CD4-positive, alpha-beta T cell treated with Interleukin-2 at 100 ng/mL for 4 hours (primary cell): ENCODE data around the gene SRRD.
"Not testable (repeated sequence)": the region's sequence is repeated elsewhere in the genome, so short reads cannot be mapped to it uniquely, and the experiment has no call there.

Experiments used
- DNase-seq: peaks from one replicate; pipeline ENCODE4 v3.0.0-alpha.2; 2020; ENCODE audit warnings: low spot score

The SRRD gene

DNA sequence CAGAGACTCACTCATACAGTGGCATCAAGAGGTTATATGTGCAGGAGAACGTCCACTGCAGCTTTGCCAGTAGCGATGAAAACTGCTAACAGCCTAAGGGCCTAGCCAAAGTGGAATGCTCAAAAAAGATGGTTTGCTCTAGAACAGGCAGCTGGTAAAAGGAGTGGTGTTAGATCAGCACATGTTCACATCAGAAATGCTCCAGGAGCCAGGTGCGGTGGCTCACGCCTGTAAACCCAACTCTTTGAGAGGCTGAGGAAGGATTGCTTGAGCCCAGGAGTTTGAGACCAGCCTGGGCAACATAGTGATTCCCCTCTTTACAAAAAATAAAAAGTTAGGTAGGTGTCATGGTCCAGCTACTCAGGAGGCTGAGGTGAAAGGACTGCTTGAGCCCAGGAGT is 38.9 kb downstream of the SRRD start:
- DNase-seq: no peak

DNA sequence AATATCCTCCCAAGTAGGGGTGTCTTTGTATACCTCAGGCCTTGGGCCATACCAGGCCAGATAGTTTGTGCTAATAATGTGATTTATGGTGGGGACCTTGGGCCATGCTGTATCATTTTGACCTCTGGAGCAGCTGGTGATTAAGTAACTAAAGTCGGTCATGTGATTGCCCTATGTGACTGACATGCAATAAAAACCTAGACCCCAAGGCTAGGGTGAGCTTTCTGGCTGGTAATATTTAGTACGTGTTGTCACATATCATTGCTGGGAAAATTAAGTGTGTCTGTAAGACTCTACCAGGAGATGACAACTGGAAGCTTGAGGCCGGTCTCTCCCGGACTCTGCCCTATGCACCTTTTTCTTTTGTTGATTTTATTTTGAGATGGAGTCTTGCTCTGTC is 41.2 kb downstream of the SRRD start:
- no peak for DNase-seq

DNA sequence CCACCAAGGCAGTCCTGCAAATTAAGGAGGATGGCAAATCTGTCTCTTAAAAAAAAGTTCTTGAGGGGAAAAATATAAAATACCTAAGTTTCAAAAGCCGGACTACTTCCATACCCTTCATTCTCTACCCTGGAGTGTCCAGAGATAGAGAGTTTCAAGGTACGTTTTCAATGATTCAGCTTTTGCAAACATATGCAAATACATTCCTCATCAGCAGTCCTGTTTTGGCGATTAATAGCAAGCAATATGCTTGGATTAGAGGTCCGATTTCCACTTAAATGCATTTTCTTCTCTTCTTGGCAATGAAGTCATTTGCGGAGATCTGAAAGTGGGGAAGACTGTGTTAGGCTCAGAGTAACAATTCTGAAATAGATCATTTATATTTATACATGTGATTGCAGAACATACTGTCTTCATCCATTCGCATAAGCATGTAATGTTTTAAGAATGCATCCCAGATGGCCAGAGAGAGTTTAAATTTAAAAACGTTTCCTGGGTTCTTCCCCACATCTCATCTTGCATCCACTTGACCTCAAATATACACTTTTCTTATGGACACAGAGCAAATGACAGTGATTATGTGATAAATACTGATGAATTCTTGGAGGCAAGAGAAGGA is 42.4 kb downstream of the SRRD start:
- no peak for DNase-seq

DNA sequence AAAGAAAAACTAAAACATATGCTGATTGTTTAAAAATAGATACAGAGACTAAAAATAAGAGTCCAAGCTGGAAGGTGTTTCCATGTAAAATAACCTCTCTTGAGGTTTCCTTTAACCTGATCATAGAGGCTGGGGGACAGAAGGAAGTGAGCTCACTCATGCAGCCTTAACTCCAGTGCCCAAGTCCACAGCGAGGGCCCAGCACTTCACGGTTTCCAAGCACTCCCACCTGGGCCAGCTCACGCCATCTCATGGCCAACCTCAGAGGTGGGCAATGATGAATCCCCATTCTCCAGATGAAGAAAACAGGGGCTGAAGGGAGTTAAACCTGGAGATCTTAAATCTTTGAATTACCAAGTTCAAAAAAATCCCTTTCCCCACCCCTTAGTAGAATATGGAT is 43.5 kb downstream of the SRRD start:
- DNase-seq: no peak

DNA sequence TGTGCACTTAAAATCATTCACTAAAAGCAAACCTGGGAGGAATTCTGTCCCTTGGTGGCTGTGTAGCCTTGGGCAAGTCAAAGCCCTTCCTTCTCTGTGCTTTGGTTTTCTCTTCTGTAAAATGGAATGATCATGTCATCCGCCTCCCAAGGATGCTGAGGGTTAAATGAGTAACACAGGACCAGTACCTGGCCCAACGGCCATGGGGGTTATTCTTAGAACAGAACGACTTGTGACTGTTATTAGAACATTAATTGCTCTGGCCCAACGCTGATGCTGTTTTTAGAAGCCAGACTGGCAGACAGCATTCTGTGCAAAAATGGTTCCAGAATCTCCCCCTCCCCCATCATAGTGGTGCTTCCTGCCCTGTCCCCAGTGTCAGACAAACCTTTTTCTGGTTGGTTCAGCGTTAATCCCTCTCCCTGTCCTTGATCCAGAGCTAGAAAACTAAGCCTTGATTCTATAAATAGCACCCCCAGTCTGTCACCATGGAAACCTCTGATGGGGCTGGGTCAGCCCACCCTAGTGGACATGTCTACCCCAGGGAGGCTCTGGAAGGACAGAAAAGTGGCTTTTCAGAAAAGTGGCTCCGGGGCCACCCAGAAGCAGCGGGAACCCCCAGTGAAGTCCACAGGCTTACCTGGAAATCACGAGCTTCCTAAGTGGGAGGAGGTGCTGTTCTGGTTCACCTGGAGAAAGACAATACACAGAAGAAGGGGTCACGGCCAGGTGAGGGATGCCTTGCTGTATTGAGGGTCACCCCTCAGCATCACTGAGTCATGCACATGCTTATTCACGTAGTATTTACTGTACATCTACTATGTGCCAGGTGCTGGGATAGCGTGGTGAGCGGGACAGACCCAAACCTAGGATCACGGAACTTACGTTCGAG is 44.1 kb downstream of the SRRD start:
- no peak for DNase-seq

DNA sequence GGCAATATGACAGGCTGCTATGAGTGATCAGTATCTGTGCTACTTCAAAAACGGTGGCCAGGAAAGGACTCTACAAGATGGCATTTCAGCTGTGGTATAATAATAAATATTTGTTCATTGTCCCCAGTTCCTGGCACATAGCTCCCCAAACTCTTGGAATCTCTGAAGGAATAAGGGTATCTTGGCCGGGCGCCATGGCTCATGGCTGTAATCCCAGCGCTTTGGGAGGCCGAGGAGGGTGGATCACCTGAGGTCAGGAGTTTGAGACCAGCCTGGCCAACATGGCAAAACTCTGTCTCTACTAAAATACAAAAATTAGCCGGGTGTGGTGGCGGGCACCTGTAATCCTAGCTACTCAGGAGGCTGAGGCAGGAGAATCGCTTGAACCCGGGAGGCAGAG is 44.8 kb downstream of the SRRD start:
- DNase-seq: not testable (repeated sequence)

DNA sequence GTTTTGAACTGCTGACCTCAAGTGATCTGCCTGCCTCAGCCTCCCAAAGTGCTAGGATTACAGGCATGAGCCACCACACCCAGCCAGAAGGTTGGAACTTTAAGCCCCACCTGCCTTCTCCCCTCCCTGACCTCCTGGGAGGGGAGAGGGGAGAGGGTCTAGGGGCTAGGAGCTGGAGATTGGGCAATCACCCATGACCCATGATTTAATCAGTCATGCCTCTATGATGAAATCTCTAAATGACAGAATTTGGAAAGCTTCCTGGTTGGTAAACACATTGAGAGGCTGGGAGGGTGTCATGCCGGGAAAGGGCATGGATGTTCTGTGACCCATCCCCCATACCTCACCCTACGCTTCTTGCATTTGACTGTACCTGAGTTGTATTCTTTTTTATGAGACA is 45.7 kb downstream of the SRRD start:
- DNase-seq: no peak

DNA sequence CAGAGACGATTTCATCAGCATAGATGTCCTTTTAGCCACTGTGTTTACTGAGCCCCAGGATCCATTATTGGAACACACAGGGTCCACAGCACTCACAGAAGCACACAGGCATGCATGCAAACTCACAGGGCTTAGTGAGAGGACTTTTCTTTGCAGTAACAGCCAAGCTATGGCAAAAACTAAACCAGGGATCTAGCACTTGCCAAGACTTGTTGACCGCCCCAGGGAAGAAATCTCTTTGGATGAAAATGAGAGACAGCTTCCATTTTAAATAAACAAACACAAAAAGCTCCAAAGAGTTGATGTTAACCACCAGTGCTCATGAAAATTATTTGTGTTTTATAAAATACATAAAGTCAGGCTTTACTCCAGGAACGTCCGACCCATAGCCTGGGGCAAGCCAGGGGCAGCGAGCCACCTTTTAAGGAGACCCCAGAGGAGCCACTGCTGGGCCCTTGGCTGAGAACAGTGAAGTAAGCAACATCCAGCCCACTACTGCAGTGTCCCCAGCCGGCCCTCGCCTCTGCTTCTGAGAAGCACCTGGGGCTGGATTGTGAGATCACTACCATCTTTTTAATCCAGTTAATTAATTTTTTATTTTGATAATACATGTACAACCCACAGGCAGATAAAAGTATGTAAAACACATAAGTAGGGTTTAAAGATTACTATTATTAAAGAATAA is 50.6 kb downstream of the SRRD start:
- no peak for DNase-seq

DNA sequence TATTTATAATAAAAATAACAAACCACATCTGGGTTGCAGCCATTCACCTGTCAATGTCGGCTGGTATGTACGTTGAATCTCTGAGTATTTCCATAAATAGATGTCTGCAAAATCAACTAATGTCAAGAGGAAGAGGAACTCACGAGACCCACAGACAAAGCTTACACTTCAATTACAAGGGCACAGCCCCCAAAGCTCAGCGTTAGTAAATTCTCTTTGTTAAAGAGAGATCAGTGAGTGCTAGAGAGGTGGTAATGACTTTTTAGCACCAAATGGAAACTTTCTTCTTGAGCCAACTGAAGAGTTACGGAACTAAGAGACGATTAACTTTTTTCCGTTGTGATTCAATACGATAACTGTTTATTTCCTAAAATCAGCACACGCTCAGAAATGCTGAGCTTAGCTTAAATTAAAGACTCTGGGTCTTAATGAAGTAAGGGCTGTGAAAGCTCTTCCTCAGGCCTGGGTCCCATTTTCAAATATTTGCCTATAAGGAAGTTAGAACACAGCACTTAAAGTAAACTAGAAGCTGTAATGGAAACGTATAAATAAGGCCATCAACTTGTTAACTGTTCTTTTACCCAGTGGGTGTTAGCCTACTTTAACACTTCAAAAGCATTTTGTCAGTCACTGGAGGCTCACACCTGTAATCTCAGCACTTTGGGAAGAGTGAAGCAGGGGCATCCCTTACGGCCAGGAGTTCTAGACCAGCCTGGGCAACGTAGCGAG is 51.4 kb downstream of the SRRD start:
- no peak for DNase-seq

DNA sequence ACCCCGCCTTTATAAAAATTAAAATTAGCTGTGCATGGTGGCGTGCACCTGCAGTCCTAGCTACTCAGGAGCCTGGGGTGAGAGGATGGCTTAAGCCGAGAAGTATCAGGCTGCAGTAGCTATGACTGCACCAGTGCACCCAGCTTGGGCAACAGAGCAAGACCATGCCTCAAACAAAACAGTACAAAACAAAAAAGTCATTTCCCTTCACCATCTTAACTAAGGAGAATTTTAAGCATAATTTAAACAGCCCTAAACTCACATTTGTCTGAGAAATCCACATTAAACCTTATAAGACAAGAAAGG is 51.9 kb downstream of the SRRD start:
- no peak for DNase-seq

DNA sequence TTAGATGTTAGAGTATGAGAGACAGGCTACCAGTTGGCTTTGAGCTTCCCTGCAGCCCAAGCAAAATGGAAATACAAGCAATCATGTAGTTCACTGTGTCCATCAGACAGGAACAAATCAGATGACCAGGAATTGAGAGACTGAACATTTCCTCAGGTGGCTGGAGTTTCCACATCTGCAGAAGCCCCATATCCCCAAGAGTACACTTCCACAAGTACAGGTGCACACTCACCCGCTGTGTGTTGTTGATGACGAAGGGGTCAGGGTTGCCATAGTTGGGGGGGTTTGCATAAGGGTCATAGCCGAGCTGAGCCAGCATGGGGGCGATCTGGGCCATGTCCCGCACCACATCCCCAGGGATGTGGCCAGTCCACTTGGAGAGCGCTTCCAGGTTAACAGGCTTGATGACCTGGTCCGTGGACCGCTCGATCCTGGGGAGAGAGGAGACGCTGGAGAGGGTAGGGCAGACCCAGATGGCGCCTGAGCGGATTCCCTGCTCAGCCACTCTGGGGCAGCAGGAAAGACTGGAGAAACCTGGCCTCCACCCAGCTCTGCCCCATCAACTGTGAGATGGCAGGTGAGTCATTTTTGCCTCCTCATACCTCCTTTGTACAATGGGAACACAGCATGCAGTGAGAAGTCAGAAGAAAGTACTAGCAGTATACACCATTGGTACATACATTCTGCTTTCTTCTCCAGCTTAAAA is 52.5 kb downstream of the SRRD start:
- DNase-seq: no peak

DNA sequence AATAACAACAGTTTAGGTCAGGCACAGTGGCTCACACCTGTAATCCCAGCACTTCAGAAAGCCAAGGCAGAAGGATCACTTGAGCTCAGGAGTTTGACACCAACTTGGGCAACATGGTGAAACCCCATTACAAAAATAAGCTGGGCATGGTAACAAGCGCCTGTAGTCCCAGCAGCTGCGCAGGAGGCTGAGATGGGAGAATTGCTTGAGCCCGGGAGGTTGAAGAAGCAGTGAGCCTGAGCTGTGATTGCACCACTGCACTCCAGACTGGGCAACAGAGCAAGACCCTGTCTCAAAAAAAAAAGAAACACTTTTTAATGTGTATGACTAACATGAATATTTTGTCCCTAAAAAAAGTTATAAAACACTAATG is 53.1 kb downstream of the SRRD start:
- DNase-seq: no peak

DNA sequence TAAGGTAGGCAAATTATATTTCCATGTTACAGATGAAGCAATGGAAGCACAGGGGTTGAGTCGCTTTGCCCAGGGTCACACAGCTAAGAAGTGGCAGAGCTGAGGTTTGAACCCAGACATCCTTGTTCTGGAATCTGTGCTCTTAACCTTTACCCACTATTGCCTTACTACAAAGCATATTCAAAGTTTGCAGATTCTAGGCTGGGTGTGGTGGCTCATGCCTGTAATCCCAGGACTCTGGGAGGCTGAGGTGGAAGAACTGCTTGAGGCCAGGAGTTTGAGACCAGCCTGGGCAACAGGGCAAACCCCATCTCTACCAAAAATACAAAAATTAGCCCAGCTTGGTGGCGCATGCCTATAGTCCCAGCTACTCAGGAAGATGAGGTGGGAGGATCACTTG is 56.4 kb downstream of the SRRD start:
- DNase-seq: no peak

DNA sequence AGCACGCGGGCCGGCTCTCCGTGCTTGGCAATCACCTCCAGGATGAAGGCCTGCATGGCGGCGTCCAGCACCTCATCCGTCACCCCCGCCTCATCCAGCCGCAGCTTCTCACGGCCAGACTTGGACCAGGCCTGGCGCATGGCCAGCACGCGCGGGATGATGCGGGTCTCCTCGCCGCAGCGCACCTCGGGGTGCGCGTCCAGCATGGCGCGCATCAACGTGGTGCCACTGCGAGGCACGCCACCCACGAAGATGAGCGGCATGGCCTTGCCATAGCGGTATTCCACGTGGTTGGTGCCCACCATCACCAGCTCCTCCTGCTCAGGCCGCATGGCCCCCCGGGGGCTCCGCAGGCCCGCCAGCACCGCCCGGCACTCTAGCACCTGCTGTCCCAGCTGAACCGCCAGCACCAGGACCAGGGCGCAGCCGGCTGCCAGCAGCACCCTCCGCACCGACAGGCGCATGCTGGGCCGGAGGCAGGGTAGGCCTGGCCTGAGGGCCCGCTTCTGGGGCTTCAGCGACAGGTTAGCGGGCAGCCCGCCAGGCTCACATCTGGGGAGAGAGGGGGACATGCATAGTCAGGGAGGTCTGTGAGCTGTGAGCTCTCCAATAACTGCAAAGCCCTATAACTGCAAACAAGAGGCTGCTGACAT is 57.6 kb downstream of the SRRD start:
- DNase-seq: no peak

DNA sequence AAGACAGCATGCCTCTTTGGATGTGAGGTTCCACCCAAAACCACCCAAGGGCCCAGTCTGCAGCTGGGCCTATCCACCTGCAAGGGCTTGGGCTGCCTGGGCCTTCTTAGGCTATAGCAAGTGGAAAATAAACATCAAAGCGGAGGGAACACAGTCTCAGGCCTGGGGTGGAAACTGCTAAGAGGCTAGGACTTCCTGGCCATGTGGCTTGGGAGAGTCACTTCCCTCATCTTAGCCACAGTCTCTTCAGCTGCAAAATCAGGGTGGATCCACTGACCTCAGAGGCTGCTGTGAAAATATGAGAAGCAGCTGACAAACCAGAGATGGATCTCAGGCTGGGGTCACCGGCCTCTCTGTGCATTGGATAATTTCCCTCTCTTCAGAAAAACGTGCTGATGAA is 59.2 kb downstream of the SRRD start:
- DNase-seq: peak; percentile 10
